ENCODE results near the gene ITGA8.
"Not testable (repeated sequence)": the region's sequence is repeated elsewhere in the genome, so short reads cannot be mapped to it uniquely, and the experiment has no call there.

The ITGA8 gene

DNA sequence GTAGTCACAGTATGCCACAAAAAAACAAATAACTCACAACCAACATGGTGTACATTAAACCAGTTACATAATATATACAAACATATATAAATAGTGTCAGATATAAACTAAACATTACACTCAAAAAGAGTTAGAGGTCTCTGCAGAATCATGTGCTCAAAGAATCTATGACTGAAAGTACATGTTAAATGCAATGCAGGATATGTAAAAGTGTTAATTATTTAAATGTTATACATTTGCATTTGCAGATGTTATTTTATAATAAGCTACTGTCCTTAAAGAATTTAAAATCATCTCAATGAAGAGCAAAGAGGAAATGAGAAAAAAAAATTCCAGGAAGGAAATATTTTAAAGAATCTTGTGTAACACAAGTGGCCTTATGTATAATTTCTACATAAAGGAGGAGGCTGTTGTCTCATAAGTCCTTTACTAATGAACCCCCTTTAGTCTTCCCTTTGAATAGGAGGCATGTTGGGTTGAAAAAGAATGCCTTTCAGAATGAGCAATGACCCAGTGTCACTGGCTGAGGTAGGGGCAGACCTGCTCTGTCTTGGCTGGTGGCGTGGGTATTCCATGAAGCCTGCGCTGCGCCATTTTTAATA lies 148.9 kb downstream of the ITGA8 start:
- Histone ChIP-seq H3K27me3 (ENCODE audit: insufficient read depth, low read length) (no peaks in the 10 kb centered on the region), H3K4me3 (ENCODE audit: low read length) (no peak overlapping the region), H3K27ac (ENCODE audit: low read length) (no peak overlapping the region), H3K9me3 (ENCODE audit: insufficient read depth, low read depth, low read length) (no peaks in the 10 kb centered on the region), H3K9ac (ENCODE audit: low read depth, low read length) (no peak overlapping the region), H3K36me3 (ENCODE audit: insufficient read depth, low read depth, low read length) (no peaks in the 10 kb centered on the region), H3K4me1 (ENCODE audit: insufficient read depth, low read length) (peaks cover 4% of the 10 kb centered on the region)

DNA sequence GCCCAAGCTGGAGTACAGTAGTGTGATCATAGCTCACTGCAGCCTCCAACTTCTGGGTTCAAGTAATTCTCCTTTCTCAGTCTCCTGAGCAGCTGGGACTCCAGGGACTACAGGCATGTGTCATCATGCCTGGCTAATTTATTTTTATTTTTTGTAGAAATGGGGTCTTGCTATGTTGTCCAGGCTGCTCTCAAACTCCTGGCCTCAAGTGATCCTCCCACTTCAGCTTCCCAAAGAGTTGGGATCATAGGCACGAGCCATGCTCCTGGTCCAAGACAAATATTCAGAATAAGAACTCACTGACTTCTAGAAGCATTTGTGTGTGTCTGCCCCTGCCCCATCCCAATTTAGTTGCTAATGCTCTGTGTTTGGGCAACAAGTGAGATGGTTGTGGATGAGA lies 151.8 kb downstream of the ITGA8 start:
- Histone ChIP-seq H3K4me1 (ENCODE audit: insufficient read depth, low read length) (peaks cover 4% of the 10 kb centered on the region), H3K36me3 (ENCODE audit: insufficient read depth, low read depth, low read length) (no peaks in the 10 kb centered on the region), H3K27ac (ENCODE audit: low read length) (no peak overlapping the region), H3K9ac (ENCODE audit: low read depth, low read length) (no peak overlapping the region), H3K27me3 (ENCODE audit: insufficient read depth, low read length) (no peaks in the 10 kb centered on the region), H3K4me3 (ENCODE audit: low read length) (no peak overlapping the region), H3K9me3 (ENCODE audit: insufficient read depth, low read depth, low read length) (no peaks in the 10 kb centered on the region)

DNA sequence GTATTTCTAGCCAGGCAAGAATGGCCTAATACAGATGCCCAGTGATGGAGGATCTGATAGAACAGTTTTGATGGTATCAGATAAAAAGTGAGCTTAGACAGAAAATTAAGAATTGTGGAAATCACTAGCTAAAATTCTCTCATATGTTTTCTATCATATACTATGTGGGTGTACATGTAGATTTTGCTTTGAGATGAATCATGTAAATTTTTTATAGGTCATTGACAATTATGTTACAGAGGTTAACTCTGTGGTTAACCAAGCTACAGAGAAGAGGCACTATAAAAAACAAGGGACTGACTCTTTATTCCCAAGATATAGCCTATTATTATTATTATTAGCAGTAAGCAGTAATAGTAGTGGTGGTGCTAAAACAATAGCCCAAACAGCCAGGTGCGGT lies 156.5 kb downstream of the ITGA8 start:
- Histone ChIP-seq H3K4me3 (ENCODE audit: low read length) (no peak overlapping the region), H3K4me1 (ENCODE audit: insufficient read depth, low read length) (no peaks in the 10 kb centered on the region), H3K9ac (ENCODE audit: low read depth, low read length) (no peak overlapping the region), H3K27ac (ENCODE audit: low read length) (no peak overlapping the region), H3K27me3 (ENCODE audit: insufficient read depth, low read length) (no peaks in the 10 kb centered on the region), H3K36me3 (ENCODE audit: insufficient read depth, low read depth, low read length) (no peaks in the 10 kb centered on the region), H3K9me3 (ENCODE audit: insufficient read depth, low read depth, low read length) (no peaks in the 10 kb centered on the region)

DNA sequence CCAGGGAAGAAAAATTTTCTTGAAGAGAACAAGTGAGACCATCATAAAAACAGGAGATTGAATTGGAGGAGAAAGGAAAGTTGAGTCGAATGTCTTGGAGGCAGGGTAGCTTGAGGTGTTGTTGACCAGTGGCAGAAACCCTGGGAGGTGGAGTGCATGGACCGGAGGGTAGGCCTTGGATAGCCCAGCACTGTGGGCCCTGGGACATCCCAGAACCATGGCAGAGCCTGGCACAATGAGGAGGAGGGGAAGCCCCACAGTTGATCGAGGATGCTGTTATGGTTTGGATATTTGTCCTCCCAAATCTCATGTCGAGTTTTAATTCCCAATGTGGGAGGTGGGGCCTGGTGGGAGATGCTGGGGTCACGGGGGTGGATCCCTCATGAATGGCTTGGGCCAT lies 157.1 kb downstream of the ITGA8 start:
- no peaks in the 10 kb centered on the region for H3K36me3 ChIP-seq (ENCODE audit: insufficient read depth, low read depth, low read length)
- H3K4me1 ChIP-seq (ENCODE audit: insufficient read depth, low read length), result no peaks in the 10 kb centered on the region
- H3K27ac ChIP-seq (ENCODE audit: low read length), result no peak overlapping the region
- H3K9me3 ChIP-seq (ENCODE audit: insufficient read depth, low read depth, low read length), result no peaks in the 10 kb centered on the region
- no peak overlapping the region for H3K9ac ChIP-seq (ENCODE audit: low read depth, low read length)
- no peaks in the 10 kb centered on the region for H3K27me3 ChIP-seq (ENCODE audit: insufficient read depth, low read length)
- H3K4me3 ChIP-seq (ENCODE audit: low read length), result no peak overlapping the region

DNA sequence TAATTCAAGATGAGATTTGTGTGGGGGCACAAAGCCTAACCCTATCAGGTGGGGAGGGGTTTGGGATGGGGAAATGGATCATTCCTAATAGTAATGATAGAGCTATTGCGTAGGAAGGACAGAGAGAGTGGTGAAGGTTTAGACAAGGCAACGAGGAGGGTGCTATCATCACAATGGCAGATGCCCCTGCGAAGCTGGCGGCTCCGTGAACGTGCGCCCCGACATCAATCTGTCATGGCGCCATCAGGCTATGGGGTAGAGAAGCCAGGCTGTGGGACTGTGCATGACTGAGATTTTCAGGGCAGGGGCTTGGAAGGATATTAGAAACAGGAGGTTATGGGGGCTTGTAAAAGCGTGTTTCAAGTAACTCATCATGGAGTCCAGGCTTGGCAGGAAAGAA lies 157.6 kb downstream of the ITGA8 start:
- H3K4me1 ChIP-seq (ENCODE audit: insufficient read depth, low read length), result no peaks in the 10 kb centered on the region
- H3K9me3 ChIP-seq (ENCODE audit: insufficient read depth, low read depth, low read length), result no peaks in the 10 kb centered on the region
- H3K27me3 ChIP-seq (ENCODE audit: insufficient read depth, low read length), result no peaks in the 10 kb centered on the region
- no peaks in the 10 kb centered on the region for H3K36me3 ChIP-seq (ENCODE audit: insufficient read depth, low read depth, low read length)
- no peak overlapping the region for H3K4me3 ChIP-seq (ENCODE audit: low read length)
- H3K9ac ChIP-seq (ENCODE audit: low read depth, low read length), result no peak overlapping the region
- H3K27ac ChIP-seq (ENCODE audit: low read length), result no peak overlapping the region

DNA sequence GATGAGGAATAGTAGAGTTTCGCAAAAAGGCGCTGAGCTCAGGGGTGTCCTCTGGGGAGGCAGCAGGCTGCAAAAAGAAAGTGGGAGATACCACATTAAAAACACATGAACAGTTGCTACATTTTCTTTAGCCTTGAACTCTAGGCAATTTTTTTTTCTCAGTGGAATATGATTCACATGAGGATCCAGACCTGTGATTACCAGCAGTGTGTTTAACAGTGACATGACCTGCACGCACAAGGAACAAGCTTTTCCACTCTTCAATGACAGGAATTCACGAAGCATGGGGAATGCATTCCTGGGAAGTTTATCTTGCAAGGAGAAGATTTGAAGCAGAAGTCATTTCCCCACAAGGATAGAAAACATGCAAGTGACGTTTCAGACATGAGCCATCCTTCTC lies 161.6 kb downstream of the ITGA8 start:
- H3K27me3 ChIP-seq (ENCODE audit: insufficient read depth, low read length), result no peaks in the 10 kb centered on the region
- no peaks in the 10 kb centered on the region for H3K9me3 ChIP-seq (ENCODE audit: insufficient read depth, low read depth, low read length)
- H3K36me3 ChIP-seq (ENCODE audit: insufficient read depth, low read depth, low read length), result no peaks in the 10 kb centered on the region
- H3K4me1 ChIP-seq (ENCODE audit: insufficient read depth, low read length), result no peaks in the 10 kb centered on the region
- H3K27ac ChIP-seq (ENCODE audit: low read length), result no peak overlapping the region
- H3K4me3 ChIP-seq (ENCODE audit: low read length), result no peak overlapping the region
- no peak overlapping the region for H3K9ac ChIP-seq (ENCODE audit: low read depth, low read length)

DNA sequence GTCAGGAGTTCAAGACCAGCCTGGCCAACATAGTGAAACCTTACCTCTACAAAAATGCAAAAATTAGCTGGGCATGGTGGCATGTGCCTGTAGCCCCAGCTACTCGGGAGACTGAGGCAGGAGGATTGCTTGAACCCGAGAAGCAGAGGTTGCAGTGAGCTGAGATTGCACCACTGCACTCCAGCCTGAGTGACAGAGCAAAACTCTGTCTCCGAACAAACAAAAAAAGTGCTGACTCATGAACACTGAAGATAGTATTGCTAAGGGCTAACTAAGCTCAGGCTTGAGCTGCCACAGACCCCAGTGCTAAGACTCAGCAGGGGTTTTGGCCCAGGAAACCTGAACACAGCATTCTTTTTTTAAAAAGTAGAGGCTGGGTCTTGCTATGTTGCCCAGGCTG lies 162.6 kb downstream of the ITGA8 start:
- not testable (repeated sequence) for H3K9ac ChIP-seq (ENCODE audit: low read depth, low read length); H3K27me3 ChIP-seq (ENCODE audit: insufficient read depth, low read length); H3K36me3 ChIP-seq (ENCODE audit: insufficient read depth, low read depth, low read length); H3K4me1 ChIP-seq (ENCODE audit: insufficient read depth, low read length); H3K9me3 ChIP-seq (ENCODE audit: insufficient read depth, low read depth, low read length); H3K27ac ChIP-seq (ENCODE audit: low read length); H3K4me3 ChIP-seq (ENCODE audit: low read length)

DNA sequence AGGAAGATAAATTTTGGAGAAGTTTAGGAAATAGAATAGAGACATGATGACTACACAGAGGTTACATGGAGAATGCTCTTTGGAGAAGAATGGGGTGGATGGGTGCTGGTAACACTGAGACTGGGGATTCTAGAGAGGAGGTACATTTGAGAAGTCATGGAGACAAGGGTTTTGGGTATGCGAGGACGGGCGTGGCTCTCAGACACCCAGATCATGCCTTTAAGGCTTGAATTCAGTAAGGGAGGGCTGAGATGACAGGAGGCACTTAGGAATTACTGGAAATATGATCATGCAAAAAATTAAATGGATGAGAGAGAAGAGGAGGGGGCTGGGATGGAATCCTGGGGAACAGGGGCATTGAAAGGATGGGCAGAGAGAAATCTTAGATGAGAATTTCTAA lies 168.8 kb downstream of the ITGA8 start:
- Histone ChIP-seq H3K36me3 (ENCODE audit: insufficient read depth, low read depth, low read length) (no peaks in the 10 kb centered on the region), H3K4me3 (ENCODE audit: low read length) (no peak overlapping the region), H3K4me1 (ENCODE audit: insufficient read depth, low read length) (no peaks in the 10 kb centered on the region), H3K27ac (ENCODE audit: low read length) (no peak overlapping the region), H3K27me3 (ENCODE audit: insufficient read depth, low read length) (no peaks in the 10 kb centered on the region), H3K9ac (ENCODE audit: low read depth, low read length) (no peak overlapping the region), H3K9me3 (ENCODE audit: insufficient read depth, low read depth, low read length) (no peaks in the 10 kb centered on the region)

DNA sequence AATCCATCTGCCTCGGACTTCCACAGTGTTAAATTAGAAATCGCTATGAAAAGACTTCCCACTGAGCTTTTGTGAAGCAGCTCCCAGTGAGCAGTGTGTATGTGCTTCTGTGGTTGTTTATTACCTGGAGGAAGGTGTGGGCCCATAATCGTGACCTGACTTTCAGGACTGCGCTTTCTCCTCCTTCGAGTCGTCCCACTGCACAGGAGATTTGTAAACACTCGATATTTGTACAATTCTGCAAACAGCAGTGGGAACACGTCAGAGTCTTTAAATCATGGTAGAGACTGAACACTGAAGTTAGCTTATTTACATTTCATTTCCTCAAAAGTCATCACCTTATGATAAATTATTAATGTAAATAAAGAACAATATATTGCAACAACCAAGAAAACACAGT lies 171.4 kb downstream of the ITGA8 start:
- Histone ChIP-seq H3K4me1 (ENCODE audit: insufficient read depth, low read length) (no peaks in the 10 kb centered on the region), H3K27ac (ENCODE audit: low read length) (no peak overlapping the region), H3K36me3 (ENCODE audit: insufficient read depth, low read depth, low read length) (no peaks in the 10 kb centered on the region), H3K9me3 (ENCODE audit: insufficient read depth, low read depth, low read length) (no peaks in the 10 kb centered on the region), H3K27me3 (ENCODE audit: insufficient read depth, low read length) (no peaks in the 10 kb centered on the region), H3K4me3 (ENCODE audit: low read length) (no peak overlapping the region), H3K9ac (ENCODE audit: low read depth, low read length) (no peak overlapping the region)

DNA sequence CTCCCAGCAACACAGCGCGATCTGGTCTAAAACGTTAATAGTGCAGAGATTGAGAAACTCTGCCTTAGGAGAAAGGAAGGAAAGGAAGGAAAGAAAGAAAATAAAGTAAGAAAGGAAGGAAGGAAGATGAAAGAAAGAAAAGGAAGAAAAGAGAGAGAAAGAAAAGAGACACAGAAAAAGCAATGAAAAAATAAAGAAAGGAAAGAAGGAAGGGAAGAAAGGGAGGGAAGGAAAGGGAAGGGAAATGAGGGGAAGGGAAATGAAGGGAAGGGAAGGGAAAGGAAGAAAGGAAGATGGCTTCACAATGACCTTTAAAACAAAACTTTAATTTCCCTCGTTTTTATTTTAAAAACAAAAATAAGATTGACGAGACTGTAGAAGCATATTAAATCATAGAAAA lies 173.1 kb downstream of the ITGA8 start:
- H3K9me3 ChIP-seq (ENCODE audit: insufficient read depth, low read depth, low read length), result no peaks in the 10 kb centered on the region
- no peak overlapping the region for H3K4me3 ChIP-seq (ENCODE audit: low read length)
- no peaks in the 10 kb centered on the region for H3K4me1 ChIP-seq (ENCODE audit: insufficient read depth, low read length)
- H3K27ac ChIP-seq (ENCODE audit: low read length), result no peak overlapping the region
- no peaks in the 10 kb centered on the region for H3K27me3 ChIP-seq (ENCODE audit: insufficient read depth, low read length)
- no peak overlapping the region for H3K9ac ChIP-seq (ENCODE audit: low read depth, low read length)
- H3K36me3 ChIP-seq (ENCODE audit: insufficient read depth, low read depth, low read length), result no peaks in the 10 kb centered on the region

DNA sequence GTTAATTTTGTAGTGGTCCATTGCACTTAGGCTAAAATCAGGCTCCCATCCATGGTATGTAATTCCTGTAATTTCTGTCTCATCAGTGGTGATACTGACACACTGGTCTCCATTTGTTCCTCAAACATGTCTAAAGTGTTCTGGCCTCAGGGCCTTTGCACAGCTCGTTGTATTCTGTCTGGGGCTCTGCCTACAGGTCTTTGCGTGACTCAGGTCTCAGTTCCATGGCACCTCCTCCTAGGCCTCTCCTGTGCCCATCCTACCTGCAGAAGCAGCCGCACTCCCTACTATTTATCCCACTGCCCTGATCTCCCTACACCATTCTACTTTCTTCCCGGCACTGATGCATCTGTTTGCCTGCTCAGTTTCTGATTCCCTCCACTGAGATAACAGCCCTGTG lies 173.8 kb downstream of the ITGA8 start:
- Histone ChIP-seq H3K4me3 (ENCODE audit: low read length) (no peak overlapping the region), H3K36me3 (ENCODE audit: insufficient read depth, low read depth, low read length) (no peaks in the 10 kb centered on the region), H3K27me3 (ENCODE audit: insufficient read depth, low read length) (no peaks in the 10 kb centered on the region), H3K4me1 (ENCODE audit: insufficient read depth, low read length) (no peaks in the 10 kb centered on the region), H3K27ac (ENCODE audit: low read length) (no peak overlapping the region), H3K9me3 (ENCODE audit: insufficient read depth, low read depth, low read length) (no peaks in the 10 kb centered on the region), H3K9ac (ENCODE audit: low read depth, low read length) (no peak overlapping the region)

DNA sequence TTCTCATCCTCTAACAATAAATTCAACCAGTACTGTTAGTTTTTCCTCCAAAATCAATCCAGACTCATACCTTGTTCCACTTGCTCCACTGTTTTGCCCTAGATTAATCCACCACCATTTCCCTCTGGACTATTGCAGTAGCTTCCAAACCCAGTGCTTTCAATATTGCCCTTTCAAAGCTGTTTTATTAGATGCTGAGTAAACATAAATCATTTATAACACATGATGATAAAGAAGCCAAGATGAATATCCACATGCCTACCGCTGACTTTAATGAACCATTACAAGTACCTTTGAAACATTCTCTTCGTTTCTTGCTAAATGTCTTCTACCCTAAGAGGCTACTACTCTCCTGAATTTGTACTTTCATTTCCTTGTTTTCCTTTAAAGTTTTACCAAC lies 174.5 kb downstream of the ITGA8 start:
- H3K9ac ChIP-seq (ENCODE audit: low read depth, low read length), result no peak overlapping the region
- H3K27ac ChIP-seq (ENCODE audit: low read length), result no peak overlapping the region
- no peaks in the 10 kb centered on the region for H3K9me3 ChIP-seq (ENCODE audit: insufficient read depth, low read depth, low read length)
- H3K4me1 ChIP-seq (ENCODE audit: insufficient read depth, low read length), result no peaks in the 10 kb centered on the region
- no peaks in the 10 kb centered on the region for H3K27me3 ChIP-seq (ENCODE audit: insufficient read depth, low read length)
- H3K4me3 ChIP-seq (ENCODE audit: low read length), result no peak overlapping the region
- no peaks in the 10 kb centered on the region for H3K36me3 ChIP-seq (ENCODE audit: insufficient read depth, low read depth, low read length)

DNA sequence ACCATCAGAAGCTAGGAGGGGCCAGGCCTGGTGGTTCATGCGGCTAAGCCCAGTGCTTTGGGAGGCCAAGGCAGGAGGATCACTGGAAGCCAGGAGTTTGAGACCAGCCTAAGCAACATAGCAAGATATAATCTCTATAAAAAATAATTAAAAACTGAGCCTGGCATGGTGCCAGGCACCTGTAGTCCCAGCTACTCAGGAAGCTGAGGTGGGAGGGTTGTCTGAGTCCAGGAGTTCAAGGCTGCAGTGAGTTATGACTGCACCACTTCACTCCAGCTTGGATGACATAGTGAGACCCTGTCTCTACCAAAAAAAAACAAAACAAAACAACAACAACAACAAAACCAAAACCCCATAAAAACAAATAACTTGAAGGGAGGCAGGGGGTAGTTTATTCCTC lies 175.7 kb downstream of the ITGA8 start:
- Histone ChIP-seq H3K27me3 (ENCODE audit: insufficient read depth, low read length) (no peaks in the 10 kb centered on the region), H3K9me3 (ENCODE audit: insufficient read depth, low read depth, low read length) (no peaks in the 10 kb centered on the region), H3K27ac (ENCODE audit: low read length) (no peak overlapping the region), H3K36me3 (ENCODE audit: insufficient read depth, low read depth, low read length) (no peaks in the 10 kb centered on the region), H3K9ac (ENCODE audit: low read depth, low read length) (no peak overlapping the region), H3K4me1 (ENCODE audit: insufficient read depth, low read length) (no peaks in the 10 kb centered on the region), H3K4me3 (ENCODE audit: low read length) (no peak overlapping the region)
